Activated CD4-positive, CD25-positive, alpha-beta regulatory T cell treated with anti-CD3 and anti-CD28 coated beads, Interleukin-2, amount 50 U/mL, for 16 hours (primary cell): ENCODE results near the gene CYP39A1.

Experiments
- DNase-seq: peaks from one replicate; pipeline ENCODE4 v3.0.0-alpha.2; 2020; ENCODE audit warnings: low read depth, low spot score

The CYP39A1 gene

DNA sequence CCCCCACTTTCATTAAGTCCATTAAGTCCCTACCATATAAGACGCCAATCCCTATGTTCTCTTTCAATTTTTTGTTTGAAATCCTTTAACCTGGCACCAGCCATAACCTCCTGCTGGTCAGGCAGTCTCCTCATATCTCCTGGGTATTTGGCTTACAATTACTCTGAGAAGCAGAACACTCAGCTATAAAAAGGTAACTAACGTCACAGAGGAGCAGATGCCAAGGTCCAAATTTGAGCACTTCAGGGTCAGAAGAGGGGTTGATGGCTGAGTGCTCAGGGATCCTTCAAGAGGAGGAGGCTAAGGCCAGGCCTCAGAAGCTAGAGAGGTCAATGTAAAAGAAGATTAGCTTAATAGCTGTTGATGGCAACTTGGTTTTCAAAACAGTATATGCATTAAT is 139.1 kb downstream of the CYP39A1 start:
- no peak for DNase-seq

DNA sequence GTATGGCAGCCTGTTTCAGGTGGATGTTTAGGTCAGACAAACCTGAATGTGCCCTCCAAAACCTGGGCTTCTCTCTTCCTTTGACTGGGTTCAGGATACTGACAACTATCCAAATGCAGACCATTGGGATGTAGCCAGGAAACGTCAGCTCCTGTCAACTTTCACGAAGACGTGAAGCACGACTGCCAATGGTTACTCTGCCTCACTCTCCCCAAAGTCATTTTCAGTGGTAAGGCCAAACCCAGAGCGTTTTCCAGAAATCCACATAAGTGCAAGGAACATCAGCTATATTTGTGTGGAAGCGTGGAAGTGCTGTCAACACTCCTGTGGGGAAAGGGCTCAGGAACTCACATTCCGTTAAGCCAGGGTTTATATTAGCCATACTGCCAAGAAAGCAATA is 141.3 kb downstream of the CYP39A1 start:
- DNase-seq = no peak

DNA sequence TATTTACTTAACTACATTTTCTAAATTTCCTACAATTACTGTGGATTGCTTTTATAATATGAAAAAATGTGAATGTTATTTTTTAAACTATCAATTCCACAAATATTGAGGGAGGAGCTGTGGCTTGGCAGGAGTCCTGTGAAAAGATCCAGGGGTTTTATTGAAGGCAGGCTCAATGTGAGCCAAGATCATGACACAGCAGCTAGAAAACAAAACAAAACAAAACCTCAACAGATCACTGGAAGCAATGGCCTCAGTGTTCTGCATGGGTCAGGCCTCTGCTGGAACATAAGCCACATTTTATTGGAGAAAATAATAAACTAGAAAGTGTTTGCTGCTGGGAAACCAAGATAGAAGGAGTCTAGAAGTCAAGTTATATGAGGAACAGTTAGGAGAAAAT is 142.0 kb downstream of the CYP39A1 start:
- no peak for DNase-seq

DNA sequence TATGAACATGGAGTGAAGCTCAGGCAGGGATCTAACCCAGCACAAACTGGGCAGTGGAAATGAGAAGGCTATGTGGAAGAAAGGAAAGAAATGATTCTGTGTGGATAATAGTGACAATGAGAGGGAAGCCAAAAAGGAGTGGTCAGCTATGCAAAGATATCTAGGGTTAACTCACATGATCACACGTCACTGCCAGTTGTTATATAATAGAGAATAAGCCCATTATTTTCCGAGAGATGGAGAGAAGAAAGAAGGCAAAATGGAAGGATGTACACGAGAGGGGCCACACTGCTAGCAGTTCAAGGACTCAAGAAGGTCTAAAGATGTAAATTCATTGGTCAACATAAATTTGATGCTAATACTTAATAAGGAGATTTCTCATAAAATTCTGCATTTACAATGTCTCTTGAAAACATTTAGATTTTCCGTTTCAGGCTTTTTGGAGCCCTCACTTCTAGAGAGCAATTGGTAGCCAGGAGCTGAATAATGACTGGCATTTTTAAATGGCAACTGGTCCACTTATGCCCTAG is 142.6 kb downstream of the CYP39A1 start:
- no peak for DNase-seq

DNA sequence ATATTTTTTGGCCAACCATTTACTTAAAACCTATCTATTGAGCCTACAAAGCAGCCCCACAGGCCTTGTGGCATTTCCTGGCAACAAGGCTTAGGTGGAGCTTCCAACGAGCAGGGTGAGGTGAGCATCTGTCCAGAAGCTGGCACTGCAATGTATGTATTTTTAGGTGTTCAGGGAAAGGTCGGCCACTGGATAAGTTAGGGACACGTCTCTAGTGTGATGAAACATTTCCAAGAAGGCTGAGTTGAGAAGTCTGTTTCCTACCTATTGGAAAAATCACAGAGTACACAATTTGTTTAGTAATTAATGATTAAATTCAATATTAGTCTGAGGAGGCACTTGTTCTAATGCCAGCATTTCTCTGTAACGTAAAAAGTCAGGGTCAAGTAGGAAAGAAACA is 143.6 kb downstream of the CYP39A1 start:
- no peak for DNase-seq

DNA sequence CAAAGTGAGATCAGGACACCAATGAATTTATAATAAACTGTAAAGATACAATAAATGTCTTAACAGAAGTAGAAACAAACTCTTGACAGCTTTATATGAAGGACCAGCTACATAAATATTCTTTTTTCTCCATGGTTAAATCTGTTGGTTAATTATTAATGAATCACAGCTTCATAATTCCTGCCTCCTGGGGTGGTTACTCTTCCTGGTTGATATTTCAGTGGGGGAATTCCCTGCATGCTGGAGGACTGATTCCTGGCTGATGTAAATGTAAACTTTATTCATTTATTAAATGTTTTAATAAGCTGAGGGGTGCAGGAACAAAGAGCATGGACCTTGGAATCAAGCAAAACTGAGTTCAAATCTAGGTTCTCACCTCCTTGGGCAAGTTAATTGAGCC is 145.2 kb downstream of the CYP39A1 start:
- no peak for DNase-seq

DNA sequence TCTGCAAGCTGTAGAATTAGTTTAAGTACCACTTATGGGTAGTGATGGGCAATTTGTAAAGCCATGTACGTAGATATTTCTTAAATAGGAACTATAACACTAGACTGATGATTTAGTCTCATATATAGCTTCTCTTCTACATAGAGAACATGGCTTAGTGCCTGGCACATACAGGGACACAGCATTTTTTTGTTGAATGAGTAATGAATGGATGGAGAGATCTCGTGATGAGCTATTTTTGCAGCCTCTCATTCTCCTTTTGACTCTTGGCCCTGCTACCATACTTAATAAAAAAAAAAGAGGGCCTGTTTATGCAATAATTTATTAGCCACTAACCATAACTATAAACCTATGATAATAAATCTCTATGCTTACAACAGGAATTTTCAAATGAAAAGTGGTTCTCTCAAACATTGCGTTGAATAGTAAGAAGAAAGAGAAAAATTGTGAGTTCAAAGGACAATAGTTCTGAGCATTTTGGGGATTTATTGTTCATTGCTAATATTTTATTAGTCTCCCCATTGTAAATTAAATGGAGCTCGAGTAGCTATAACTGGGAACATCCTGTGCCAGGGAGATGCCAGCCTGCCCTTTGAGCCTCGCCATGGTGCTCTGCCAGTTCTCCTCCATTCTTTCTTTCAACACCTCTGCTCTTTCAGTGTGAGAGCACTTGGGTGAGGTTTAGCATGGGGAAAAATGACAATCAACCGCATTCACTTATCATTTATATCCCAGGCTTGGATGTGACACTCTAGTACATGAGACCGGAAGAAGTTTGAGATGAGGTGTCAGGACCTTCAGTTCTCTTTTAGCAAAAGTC is 146.7 kb downstream of the CYP39A1 start:
- DNase-seq = no peak

DNA sequence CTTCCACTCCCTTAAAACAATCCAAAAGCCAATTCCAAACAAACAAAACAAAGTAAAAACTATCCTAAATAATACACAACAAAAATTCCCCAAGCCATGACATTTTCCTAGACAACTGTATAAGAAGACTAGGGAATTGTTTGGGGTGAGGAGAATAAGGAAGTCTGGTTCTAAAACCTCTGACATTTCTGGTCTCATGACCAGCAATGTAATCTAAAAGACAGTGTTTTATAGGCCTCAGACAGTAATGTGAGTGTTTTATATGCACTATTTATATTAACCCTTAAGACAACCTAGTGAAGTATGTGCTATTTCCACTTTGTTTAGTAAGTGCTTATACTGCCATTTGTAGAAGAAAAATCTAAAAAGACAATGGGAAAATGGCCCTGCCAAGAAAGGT is 148.4 kb downstream of the CYP39A1 start:
- no peak for DNase-seq

DNA sequence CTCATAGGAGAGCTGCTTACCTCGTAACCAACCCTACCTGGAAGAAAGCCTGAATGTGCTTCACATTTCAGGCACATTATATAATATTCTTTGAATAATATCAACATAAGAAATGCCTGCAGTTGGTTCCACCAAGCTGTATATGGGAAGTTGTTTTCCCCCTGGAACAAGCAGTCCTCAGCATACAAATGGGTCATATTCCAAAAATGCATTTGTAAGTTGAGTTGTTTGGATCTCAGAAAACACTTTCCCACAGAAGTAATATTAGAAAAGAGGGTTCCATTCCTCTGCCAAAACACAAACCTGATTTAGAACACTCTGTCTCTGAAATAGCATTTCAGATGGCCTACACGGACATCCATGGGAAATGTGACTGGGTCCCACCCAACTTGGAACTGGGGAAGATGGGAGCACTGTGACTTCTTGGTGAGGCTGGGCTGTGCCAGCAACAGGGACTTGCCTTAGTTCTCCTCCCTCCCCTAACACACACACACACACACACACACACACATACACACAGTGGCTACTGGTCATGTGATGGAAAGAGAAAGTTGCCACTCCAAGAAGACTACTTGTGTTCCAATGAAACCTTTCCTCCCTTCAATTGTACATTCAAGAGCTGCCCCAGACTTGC is 150.0 kb downstream of the CYP39A1 start:
- no peak for DNase-seq

DNA sequence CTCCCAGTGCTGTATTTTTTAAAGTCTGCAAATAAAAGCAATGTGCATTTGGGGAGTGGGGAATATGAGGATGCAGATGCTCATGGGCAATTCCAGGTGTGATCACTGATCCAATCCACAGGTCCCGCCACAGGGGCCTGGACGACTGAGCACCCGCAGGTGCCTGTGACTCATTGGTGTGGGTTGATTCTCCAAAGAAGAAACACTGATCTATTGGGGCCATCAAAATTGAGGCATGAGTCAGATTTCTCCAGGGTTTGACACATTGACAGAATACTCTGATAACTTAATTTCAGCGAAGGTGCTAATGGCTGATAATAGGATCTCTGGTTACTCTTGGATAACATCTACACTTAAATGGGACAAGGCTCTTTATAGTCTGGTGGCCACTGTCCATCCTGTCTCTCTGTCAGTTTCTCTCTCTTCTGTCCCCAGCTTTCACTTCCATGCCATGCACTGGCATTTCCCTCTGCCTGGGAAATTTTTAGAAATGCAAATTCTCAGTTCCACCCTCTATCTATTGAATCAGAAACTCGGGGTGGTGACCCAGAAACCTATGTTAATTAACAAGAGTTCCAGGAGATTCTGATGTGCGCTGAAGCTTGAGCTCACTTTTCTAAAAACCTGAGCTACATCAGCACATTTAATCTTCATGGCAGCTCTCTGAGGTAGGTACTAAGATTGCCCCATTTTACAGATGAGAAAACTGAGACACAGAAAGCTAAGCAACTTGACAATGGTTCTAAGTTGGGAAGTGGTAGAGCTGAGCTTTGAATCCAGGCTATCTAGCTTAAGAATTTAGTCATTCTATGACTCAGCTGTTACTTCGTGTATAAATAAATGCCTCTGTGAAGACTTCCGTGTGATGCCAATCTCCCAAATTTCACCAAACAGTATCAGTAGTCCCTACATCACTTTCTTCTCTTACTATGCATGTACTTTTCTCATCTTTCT is 151.2 kb downstream of the CYP39A1 start:
- no peak for DNase-seq

DNA sequence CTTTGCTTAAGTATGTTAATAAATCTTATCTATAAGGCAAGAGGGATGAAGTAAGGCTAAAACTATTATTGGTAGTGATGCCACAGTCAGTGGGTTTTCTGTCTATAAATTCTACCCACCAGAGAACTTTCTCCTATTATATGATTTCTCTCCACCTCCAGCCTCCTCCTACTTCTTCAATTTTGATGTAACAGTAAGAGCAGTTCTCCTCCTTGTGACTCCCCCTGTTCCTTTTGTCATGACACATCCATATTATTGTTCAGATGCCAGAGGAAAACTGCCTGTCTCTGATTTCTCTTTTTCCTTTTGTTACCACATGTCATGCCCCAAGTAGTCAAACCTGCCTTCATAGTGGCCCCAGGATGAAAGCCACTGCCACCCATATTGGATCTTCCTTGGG is 152.2 kb downstream of the CYP39A1 start:
- DNase-seq = no peak
